Gastrocnemius medialis (tissue), 4 donors: ENCODE measurements around the gene SCARF2. TPM values are rescaled to one million over a fixed set of nuclear protein-coding genes. Genes with fewer than 3 reads are reported as not detected.

Source experiments
- ATAC-seq, 2 donors: fragments of 150-250 bp; one replicate each; pipeline ENCODE4 v1.9.1; 2016
- DNase-seq, 2 donors: peaks; one replicate each; pipeline ENCODE4 v3.0.0-alpha.2; 2019
- H3K27ac ChIP-seq, 4 donors: fragments of 200-600 bp; sonication (generic); 1 replicate in 1 of 4; 2 replicates in 3 of 4; pipeline ENCODE4 v1.5.1; 2016 to 2018; ENCODE audit warnings: mild to moderate bottlenecking in 2 of 4, moderate library complexity in 1 of 4
- H3K27me3 ChIP-seq, 3 donors: fragments of 200-600 bp; sonication (generic) in 2 of 3; 1 replicate in 1 of 3; 2 replicates in 2 of 3; pipeline versions ENCODE4 v1.5.1 to v1.6.0; 2016 to 2019; ENCODE audit warnings: mild to moderate bottlenecking in 1 of 3, moderate library complexity in 1 of 3
- H3K36me3 ChIP-seq, 2 donors: fragments of 200-600 bp; sonication (generic) in 1 of 2; one replicate each; pipeline ENCODE4 v1.5.1; 2017 to 2018
- H3K4me1 ChIP-seq, 2 donors: fragments of 200-600 bp; sonication (generic) in 1 of 2; one replicate each; pipeline ENCODE4 v1.5.1; 2016 to 2017; ENCODE audit warnings: mild to moderate bottlenecking in 2 of 2
- H3K4me3 ChIP-seq, 4 donors: fragments of 200-600 bp; sonication (generic) in 3 of 4; 1 replicate in 1 of 4; 2 replicates in 3 of 4; pipeline ENCODE4 v1.5.1; 2016 to 2019; ENCODE audit warnings: mild to moderate bottlenecking in 2 of 4
- H3K9me3 ChIP-seq, 3 donors: fragments of 200-600 bp; sonication (generic) in 2 of 3; 1 replicate in 1 of 3; 2 replicates in 2 of 3; pipeline ENCODE4 v1.5.1; 2016 to 2019
- POLR2A ChIP-seq, 2 donors: fragments of 450-650 bp; IDR thresholded peaks; one replicate each; pipeline ENCODE4 v1.6.1; 2017; ENCODE audit warnings: antibody characterized with exemption in 2 of 2, mild to moderate bottlenecking in 2 of 2, moderate library complexity in 2 of 2
- in situ Hi-C, 4 donors: fragments of 200-750 bp; cut with MboI; loops; one replicate each; pipeline versions ENCODE4 v1.15.0 to v1.8.0; 2017; ENCODE audit warnings: low sequenced_read_pairs in 4 of 4
- intact Hi-C: fragments of 100-400 bp; cut with DNase I; formaldehyde crosslinking; loops from one replicate; pipeline ENCODE4 v1.15.1; 2023; ENCODE audit warnings: low total_unique reads
- total RNA-seq, 4 donors: library from RNA; depleted of rRNA; stranded (reverse); fragments of >200 nt; gene quantifications; one replicate each; pipeline versions ENCODE4 v1.1.0 to v1.2.3, GENCODE V29; 2016
- TF ChIP-seq, protein P1 (sequence below), 5 experiments: fragments of 450-650 bp in 3 of 5; fragments of 200-600 bp in 2 of 5; sonication (generic) in 2 of 5; IDR thresholded peaks in 4 of 5; conservative IDR thresholded peaks in 1 of 5; 1 replicate in 4 of 5; 2 replicates in 1 of 5; pipeline ENCODE4 v1.5.1; 2016 to 2019; ENCODE audit warnings: antibody characterized with exemption in 5 of 5, mild to moderate bottlenecking in 3 of 5, moderate library complexity in 3 of 5

The SCARF2 gene
- total RNA-seq, 4 donors from 2014 or later: 1.8 to 4.0 (median 2.3) TPM

GRCh38 chr22:20430101-20430719 lies 7.4 kb downstream of the SCARF2 start:
- intact Hi-C loops: no loop called here
- H3K4me3 ChIP-seq: peak overlapping the region in 2 of 4 donors; percentile 28 to 50
- H3K9me3 ChIP-seq: no peaks in the 10 kb centered on the region
- TF ChIP-seq, protein P1, sequence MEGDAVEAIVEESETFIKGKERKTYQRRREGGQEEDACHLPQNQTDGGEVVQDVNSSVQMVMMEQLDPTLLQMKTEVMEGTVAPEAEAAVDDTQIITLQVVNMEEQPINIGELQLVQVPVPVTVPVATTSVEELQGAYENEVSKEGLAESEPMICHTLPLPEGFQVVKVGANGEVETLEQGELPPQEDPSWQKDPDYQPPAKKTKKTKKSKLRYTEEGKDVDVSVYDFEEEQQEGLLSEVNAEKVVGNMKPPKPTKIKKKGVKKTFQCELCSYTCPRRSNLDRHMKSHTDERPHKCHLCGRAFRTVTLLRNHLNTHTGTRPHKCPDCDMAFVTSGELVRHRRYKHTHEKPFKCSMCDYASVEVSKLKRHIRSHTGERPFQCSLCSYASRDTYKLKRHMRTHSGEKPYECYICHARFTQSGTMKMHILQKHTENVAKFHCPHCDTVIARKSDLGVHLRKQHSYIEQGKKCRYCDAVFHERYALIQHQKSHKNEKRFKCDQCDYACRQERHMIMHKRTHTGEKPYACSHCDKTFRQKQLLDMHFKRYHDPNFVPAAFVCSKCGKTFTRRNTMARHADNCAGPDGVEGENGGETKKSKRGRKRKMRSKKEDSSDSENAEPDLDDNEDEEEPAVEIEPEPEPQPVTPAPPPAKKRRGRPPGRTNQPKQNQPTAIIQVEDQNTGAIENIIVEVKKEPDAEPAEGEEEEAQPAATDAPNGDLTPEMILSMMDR (IDR thresholded peaks at IDR 0.05 in 4 of 5, conservative IDR thresholded peaks at IDR 0.05 in 1 of 5): no peak
- no peak for TF ChIP-seq POLR2A (IDR thresholded peaks at IDR 0.05)
- DNase-seq (no peak), ATAC-seq (no peak)
- H3K36me3 ChIP-seq: no peaks in the 10 kb centered on the region
- peaks cover 0 to 4% of the 10 kb centered on the region in 2 donors for H3K4me1 ChIP-seq
- no peak overlapping the region for H3K27ac ChIP-seq
- H3K27me3 ChIP-seq: peaks cover 1 to 8% (median 6%) of the 10 kb centered on the region in 3 donors
- in situ Hi-C loops: loop anchor here in 1 of 4 donors (25.0 kb wide), 1 partner anchor 257 kb away; no protein-coding TSS in a partner anchor

DNA sequence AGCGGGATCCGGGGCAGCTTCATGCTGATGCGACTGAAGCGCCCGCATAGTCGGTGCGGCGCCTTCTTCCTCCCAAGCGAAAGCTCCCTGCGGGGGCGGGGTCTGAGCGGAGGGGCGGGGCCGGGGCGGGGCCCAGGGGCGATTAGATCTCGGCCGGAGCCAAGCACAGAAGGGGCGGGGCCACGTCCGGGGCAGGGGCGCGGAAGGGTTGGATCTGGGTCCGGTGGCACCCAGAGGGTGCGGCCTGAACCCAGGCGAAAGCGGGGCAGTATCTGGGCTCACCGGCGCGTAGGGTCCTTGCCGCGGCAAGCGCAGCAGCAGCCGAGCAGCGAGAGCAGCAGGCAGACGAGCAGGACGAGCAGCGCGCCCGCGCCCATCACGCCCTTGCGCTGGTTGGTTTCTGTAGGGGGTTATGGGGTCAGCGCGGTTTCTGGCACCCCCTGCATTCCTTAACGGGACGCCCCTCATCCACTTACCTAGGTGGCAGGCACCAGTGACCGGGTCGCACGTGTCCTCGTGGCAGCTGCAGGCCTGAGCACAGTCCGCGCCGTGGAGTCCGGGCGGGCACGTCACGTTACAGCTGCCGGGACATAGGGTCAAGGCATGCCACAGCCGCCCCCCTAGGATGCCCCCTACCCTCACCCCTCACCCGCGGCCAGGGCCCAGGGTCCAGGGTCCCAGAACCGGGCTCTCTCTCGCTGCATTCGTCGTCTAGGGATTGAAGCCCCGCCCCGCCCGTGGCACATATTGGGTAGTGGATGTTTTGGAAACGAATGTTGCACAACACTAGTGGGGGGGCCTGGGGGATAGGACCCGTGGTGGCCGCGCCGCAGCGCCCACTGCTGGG lies 8.1 kb downstream of the SCARF2 start:
- ATAC-seq: no peak
- no peak for DNase-seq
- Histone ChIP-seq H3K4me3 (no peak overlapping the region), H3K27ac (no peak overlapping the region), H3K9me3 (no peaks in the 10 kb centered on the region), H3K4me1 (peaks cover 0 to 4% of the 10 kb centered on the region in 2 donors), H3K27me3 (peaks cover 0 to 5% (median 3%) of the 10 kb centered on the region in 3 donors), H3K36me3 (no peaks in the 10 kb centered on the region)
- TF ChIP-seq, protein P1 (IDR thresholded peaks at IDR 0.05 in 4 of 5, conservative IDR thresholded peaks at IDR 0.05 in 1 of 5): no peak
- TF ChIP-seq POLR2A (IDR thresholded peaks at IDR 0.05): no peak
- in situ Hi-C loops (loop anchor here in 1 of 4 donors (25.0 kb wide), 1 partner anchor 258 kb away; no protein-coding TSS in a partner anchor), intact Hi-C loops (loop anchor here (10.0 kb wide), 1 partner anchor 145 kb away; no protein-coding TSS in a partner anchor)

DNA sequence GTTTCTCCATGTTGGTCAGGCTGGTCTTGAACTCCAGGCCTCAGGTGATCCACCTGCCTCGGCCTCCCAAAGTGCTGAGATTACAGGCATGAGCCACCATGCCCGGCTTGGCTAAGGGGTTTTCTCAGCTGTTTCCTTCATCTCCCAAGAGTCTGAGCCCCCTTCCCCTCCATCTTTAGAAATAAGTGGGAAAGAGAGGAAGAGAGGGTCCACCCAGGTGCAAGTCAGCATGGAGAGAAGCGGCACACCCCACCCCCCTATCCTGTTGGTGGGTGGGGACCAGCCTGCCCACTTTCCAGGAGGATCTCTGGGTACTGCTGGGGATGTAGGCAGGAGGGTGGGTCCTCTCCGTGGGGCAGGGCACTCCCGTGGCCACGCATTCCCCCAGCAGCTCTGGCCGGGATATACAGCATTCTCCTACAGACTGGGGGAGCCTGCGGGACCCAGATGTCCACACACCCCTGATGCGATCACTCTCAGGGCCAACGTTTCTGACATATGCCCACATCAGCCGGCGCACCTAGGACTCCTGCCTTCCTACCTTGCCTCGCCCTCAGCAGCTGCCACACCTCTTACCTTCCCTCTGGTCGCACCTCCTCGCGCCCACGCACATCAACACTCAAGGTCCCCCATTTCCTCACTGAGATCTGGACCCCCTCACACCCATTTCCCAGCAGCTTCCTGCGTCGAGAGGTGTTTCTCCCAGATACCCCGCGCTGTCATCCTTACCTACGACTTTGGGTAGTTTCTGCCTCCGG lies 8.9 kb downstream of the SCARF2 start:
- Histone ChIP-seq H3K9me3 (no peaks in the 10 kb centered on the region), H3K27ac (no peak overlapping the region), H3K4me3 (no peak overlapping the region), H3K27me3 (peaks cover 0 to 5% (median 3%) of the 10 kb centered on the region in 3 donors), H3K36me3 (no peaks in the 10 kb centered on the region), H3K4me1 (peaks cover 0 to 8% of the 10 kb centered on the region in 2 donors)
- intact Hi-C loops: loop anchor here (10.0 kb wide), 1 partner anchor 146 kb away; no protein-coding TSS in a partner anchor
- no peak for TF ChIP-seq POLR2A (IDR thresholded peaks at IDR 0.05)
- TF ChIP-seq, protein P1 (IDR thresholded peaks at IDR 0.05 in 4 of 5, conservative IDR thresholded peaks at IDR 0.05 in 1 of 5): no peak
- ATAC-seq: no peak
- DNase-seq: no peak
- in situ Hi-C loops: loop anchor here in 1 of 4 donors (25.0 kb wide), 1 partner anchor 259 kb away; no protein-coding TSS in a partner anchor

GRCh38 chr22:20427945-20428417 lies 9.6 kb downstream of the SCARF2 start:
- Histone ChIP-seq H3K9me3 (no peaks in the 10 kb centered on the region), H3K4me3 (no peak overlapping the region), H3K27ac (no peak overlapping the region), H3K36me3 (no peaks in the 10 kb centered on the region), H3K27me3 (peaks cover 0 to 5% (median 3%) of the 10 kb centered on the region in 3 donors), H3K4me1 (peaks cover 0 to 15% of the 10 kb centered on the region in 2 donors)
- TF ChIP-seq, protein P1 (IDR thresholded peaks at IDR 0.05 in 4 of 5, conservative IDR thresholded peaks at IDR 0.05 in 1 of 5): no peak
- no peak for TF ChIP-seq POLR2A (IDR thresholded peaks at IDR 0.05)
- DNase-seq (no peak), ATAC-seq (no peak)
- intact Hi-C loops (loop anchor here (10.0 kb wide), 1 partner anchor 147 kb away; no protein-coding TSS in a partner anchor), in situ Hi-C loops (loop anchor here in 1 of 4 donors (25.0 kb wide), 1 partner anchor 259 kb away; no protein-coding TSS in a partner anchor)
